DND-41 (cell line): Measurements from ENCODE around the gene ST6GALNAC5.

ENCODE experiments used
- EZH2 ChIP-seq: IDR thresholded peaks from 3 replicates; pipeline ENCODE4 v1.6.1; 2012; ENCODE audit warnings: borderline replicate concordance, low read depth, mild to moderate bottlenecking, moderate library complexity, low read length, inconsistent platforms; ENCODE audit not compliant: severe bottlenecking
- TF ChIP-seq, protein P1 (sequence below): IDR thresholded peaks from 2 replicates; pipeline ENCODE4 v1.5.1; 2012; ENCODE audit warnings: borderline replicate concordance, low read length, moderate library complexity, mild to moderate bottlenecking; ENCODE audit not compliant: poor library complexity, severe bottlenecking; ENCODE audit errors: extremely low read depth

DNA sequence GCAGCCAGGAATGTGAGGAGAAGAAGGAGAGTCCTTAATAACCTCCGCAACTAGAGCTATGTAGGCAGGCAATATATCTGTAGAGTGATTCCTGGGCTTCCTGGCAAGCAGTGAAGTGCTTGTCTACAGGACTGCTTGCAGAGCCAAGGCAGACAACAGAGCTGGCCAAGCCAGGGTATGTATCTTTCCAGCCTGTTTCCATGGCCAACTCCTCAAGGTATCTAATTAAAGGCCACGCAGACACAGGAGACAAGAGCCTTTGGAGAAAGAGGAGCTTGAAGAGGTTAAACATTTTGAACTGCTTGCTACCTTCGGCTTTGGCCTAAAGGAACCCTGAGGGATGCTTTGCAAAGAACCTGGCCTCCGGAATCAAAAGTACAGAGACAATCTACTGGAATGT lies 214.6 kb downstream of the ST6GALNAC5 start:
- TF ChIP-seq EZH2, result no peak
- TF ChIP-seq, protein P1, sequence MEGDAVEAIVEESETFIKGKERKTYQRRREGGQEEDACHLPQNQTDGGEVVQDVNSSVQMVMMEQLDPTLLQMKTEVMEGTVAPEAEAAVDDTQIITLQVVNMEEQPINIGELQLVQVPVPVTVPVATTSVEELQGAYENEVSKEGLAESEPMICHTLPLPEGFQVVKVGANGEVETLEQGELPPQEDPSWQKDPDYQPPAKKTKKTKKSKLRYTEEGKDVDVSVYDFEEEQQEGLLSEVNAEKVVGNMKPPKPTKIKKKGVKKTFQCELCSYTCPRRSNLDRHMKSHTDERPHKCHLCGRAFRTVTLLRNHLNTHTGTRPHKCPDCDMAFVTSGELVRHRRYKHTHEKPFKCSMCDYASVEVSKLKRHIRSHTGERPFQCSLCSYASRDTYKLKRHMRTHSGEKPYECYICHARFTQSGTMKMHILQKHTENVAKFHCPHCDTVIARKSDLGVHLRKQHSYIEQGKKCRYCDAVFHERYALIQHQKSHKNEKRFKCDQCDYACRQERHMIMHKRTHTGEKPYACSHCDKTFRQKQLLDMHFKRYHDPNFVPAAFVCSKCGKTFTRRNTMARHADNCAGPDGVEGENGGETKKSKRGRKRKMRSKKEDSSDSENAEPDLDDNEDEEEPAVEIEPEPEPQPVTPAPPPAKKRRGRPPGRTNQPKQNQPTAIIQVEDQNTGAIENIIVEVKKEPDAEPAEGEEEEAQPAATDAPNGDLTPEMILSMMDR, result no peak
